Upper lobe of left lung (tissue), 6 donors: ENCODE results near the gene PHOSPHO2. TPM values are rescaled to one million over a fixed set of nuclear protein-coding genes. Genes with fewer than 3 reads are reported as not detected.
A peak's percentile ranks its signal among the peaks of the same experiment; 100 is the strongest.

Experiments used
- ATAC-seq, 2 donors: fragments of 200-7000 bp; cut with Tn5 transposase; one replicate each; pipeline ENCODE4 v1.9.1; 2022; ENCODE audit warnings: mild to moderate bottlenecking in 2 of 2, moderate library complexity in 2 of 2; ENCODE audit not compliant: low FRiP score in 2 of 2
- DNase-seq, 2 donors: peaks; one replicate each; pipeline ENCODE4 v3.0.0-alpha.2; 2019 to 2020
- H3K27ac ChIP-seq, 4 donors: fragments of 200-600 bp; sonication (generic); one replicate each; pipeline ENCODE4 v1.5.1; 2016 to 2019
- H3K27me3 ChIP-seq, 4 donors: fragments of 200-600 bp; sonication (generic); one replicate each; pipeline ENCODE4 v1.5.1; 2017 to 2019
- H3K36me3 ChIP-seq, 4 donors: fragments of 200-600 bp; sonication (generic); one replicate each; pipeline ENCODE4 v1.5.1; 2016 to 2019
- H3K4me1 ChIP-seq, 4 donors: fragments of 200-600 bp; sonication (generic); one replicate each; pipeline ENCODE4 v1.5.1; 2018 to 2019
- H3K4me3 ChIP-seq, 4 donors: fragments of 200-600 bp; sonication (generic); one replicate each; pipeline ENCODE4 v1.5.1; 2017 to 2019; ENCODE audit warnings: mild to moderate bottlenecking in 2 of 4, moderate library complexity in 1 of 4
- H3K9me3 ChIP-seq, 4 donors: fragments of 200-600 bp; sonication (generic); one replicate each; pipeline ENCODE4 v1.5.1; 2018 to 2019
- EP300 ChIP-seq, 4 donors: sonication (generic); formaldehyde crosslinking; IDR thresholded peaks; one replicate each; pipeline ENCODE4 v1.5.1; 2017; ENCODE audit warnings: antibody characterized with exemption in 4 of 4, control low read depth in 2 of 4
- POLR2A ChIP-seq, 4 donors: fragments of 450-650 bp; IDR thresholded peaks; one replicate each; pipeline ENCODE4 v1.5.1; 2016 to 2017; ENCODE audit warnings: antibody characterized with exemption in 4 of 4, mild to moderate bottlenecking in 2 of 4
- POLR2AphosphoS5 ChIP-seq, 2 donors: sonication (generic); formaldehyde crosslinking; IDR thresholded peaks; one replicate each; pipeline ENCODE4 v1.5.1; 2017; ENCODE audit warnings: antibody characterized with exemption in 2 of 2
- WGBS, 2 donors: methylation state at CpG; one replicate each; pipeline ENCODE4 v1.1.5; 2017 to 2018; 5-methylcytosine and 5-hydroxymethylcytosine counted together
- total RNA-seq, 6 donors: library from RNA; depleted of rRNA in 4 of 6; stranded (reverse); fragments of >200 nt in 4 of 6; gene quantifications; one replicate each; pipeline versions ENCODE4 v1.1.0 to v1.2.1, GENCODE V29; 2016 to 2021
- TF ChIP-seq, protein P1 (sequence below), 6 experiments: fragments of 450-650 bp in 4 of 6; fragments of 200-600 bp in 2 of 6; sonication (generic) in 2 of 6; IDR thresholded peaks; one replicate each; pipeline ENCODE4 v1.5.1; 2016 to 2019; ENCODE audit warnings: antibody characterized with exemption in 6 of 6
- donor health status: DM: no; HTN: no; CAD: no; lungs with moderate emphysema.
- donor health status: DM: no; HTN: yes; CAD: no; lungs with severe emphysema.

PHOSPHO2 gene, protein sequence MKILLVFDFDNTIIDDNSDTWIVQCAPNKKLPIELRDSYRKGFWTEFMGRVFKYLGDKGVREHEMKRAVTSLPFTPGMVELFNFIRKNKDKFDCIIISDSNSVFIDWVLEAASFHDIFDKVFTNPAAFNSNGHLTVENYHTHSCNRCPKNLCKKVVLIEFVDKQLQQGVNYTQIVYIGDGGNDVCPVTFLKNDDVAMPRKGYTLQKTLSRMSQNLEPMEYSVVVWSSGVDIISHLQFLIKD
- 10 to 100 TPM in 2 of 6 donors, 1 to 10 TPM in 4; 3.7 to 29.3 (median 5.3) TPM for total RNA-seq

DNA sequence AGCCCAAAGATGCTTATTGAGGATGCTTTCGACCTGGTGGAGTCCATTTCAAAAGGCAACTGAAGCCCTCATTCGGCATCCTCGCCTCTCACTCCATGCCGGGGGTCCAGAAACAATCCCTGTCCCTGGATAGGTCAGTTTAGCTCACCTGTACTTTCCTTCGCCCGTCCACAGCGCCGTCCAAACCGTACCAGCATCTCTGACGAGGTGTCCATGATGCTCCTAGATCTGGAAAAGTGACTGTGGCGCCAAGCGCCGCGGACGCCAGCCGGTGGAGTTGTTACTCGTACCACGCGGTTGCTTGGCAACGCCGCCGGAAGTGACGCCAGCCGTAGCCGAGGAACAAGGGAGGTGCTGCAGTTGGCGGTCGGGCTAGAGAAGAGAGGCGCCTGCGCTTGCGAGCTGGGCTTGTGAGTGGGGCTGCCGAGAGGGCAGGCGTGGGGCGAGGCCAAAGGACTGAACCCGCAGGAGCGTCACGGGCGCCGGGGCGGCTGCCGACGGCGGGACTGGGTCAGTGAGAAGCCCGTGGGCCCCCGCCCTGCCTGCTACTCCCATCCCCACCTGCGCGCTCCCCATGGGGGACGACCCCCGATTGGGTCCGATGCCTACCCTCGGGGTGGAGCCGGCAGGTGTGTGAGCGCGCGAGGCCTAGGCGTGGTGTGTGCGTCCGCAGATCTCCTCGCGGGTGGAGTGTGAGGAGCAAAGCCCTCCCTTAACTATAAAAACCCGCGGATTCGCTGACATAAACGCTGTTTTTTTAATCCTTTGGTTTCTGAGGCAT, at the start of gene PHOSPHO2, which contains the start of gene CFAP210:
PHOSPHO2 (plus strand) TSS at position 357 of the 781 bp plus-strand sequence. CDS start 6,503 bp downstream, outside the sequence.
CFAP210 (minus strand) TSS at position 293 of the 781 bp plus-strand sequence; CDS start at position 215, 78 bp downstream.
- TF ChIP-seq, protein P1, sequence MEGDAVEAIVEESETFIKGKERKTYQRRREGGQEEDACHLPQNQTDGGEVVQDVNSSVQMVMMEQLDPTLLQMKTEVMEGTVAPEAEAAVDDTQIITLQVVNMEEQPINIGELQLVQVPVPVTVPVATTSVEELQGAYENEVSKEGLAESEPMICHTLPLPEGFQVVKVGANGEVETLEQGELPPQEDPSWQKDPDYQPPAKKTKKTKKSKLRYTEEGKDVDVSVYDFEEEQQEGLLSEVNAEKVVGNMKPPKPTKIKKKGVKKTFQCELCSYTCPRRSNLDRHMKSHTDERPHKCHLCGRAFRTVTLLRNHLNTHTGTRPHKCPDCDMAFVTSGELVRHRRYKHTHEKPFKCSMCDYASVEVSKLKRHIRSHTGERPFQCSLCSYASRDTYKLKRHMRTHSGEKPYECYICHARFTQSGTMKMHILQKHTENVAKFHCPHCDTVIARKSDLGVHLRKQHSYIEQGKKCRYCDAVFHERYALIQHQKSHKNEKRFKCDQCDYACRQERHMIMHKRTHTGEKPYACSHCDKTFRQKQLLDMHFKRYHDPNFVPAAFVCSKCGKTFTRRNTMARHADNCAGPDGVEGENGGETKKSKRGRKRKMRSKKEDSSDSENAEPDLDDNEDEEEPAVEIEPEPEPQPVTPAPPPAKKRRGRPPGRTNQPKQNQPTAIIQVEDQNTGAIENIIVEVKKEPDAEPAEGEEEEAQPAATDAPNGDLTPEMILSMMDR (IDR thresholded peaks at IDR 0.05): no peak
- peak in 3 of 4 donors; percentile 69 to 93 (median 87) for TF ChIP-seq POLR2A (IDR thresholded peaks at IDR 0.05)
- peak; percentile 90 to 92 for TF ChIP-seq POLR2AphosphoS5 (IDR thresholded peaks at IDR 0.05)
- peak; percentile 99 to 100 for ATAC-seq
- Histone ChIP-seq H3K9me3 (no peaks in the 10 kb centered on the region), H3K27me3 (no peaks in the 10 kb centered on the region), H3K27ac (peak within 1 kb of the TSS; percentile 87 to 94 (median 91)), H3K4me3 (peak within 1 kb of the TSS; percentile 68 to 87 (median 81)), H3K36me3 (peaks cover 0 to 3% (median 0%) of the 10 kb centered on the region in 4 donors), H3K4me1 (peaks cover 7 to 24% (median 9%) of the 10 kb centered on the region in 4 donors)
- peak; percentile 100 for DNase-seq
- 0% methylated on average over 30 to 44 of the region's 63 CpGs for WGBS, 2 donors

DNA sequence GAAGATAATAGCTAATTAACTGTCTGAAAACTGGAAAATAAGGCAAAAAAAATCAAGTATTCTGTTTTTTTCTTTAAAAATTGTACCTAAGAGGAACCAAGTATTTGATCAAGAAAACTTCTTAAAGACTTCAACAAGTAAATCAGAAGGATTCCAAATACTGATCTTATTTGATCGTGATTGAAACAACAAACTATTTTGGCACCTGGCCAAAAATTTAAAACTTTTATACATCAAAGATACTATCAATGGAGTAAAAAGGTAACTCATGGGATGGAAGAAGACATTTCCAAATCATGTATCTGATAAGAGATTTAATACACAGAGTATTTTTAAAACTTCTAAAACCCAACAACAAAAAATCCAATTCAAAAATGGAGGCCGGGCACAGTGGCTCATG, 46.8 kb upstream of the PHOSPHO2 start:
- DNase-seq (no peak), ATAC-seq (no peak)
- 86% methylated on average over 2 of the region's 2 CpGs for WGBS, 2 donors
- Histone ChIP-seq H3K4me1 (no peaks in the 10 kb centered on the region), H3K27me3 (no peaks in the 10 kb centered on the region), H3K9me3 (no peaks in the 10 kb centered on the region), H3K27ac (no peak overlapping the region), H3K36me3 (no peaks in the 10 kb centered on the region), H3K4me3 (no peak overlapping the region)
- TF ChIP-seq POLR2AphosphoS5 (IDR thresholded peaks at IDR 0.05) (no peak), EP300 (IDR thresholded peaks at IDR 0.05) (no peak), POLR2A (IDR thresholded peaks at IDR 0.05) (no peak)
- TF ChIP-seq, protein P1 (IDR thresholded peaks at IDR 0.05): no peak

DNA sequence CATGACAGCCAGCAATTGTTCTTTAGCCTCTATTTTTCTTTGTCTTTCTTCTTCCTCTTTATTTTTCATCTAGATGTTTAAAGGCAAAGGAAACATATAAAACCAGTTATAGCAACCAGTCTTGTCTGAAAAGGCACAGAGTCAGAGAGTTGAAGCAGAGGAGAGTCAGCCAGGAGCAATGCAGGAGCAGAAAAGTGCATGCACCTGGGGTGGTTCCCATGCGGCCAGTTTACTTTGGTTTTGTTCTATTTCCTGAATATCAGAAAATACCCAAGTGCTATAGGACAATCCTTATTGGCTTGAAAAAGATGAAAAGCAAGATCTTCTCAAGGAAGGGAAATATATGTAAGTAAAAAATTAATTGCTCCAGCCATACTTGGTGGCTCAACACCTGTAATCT, 45.0 kb upstream of the PHOSPHO2 start:
- Histone ChIP-seq H3K9me3 (no peaks in the 10 kb centered on the region), H3K27me3 (no peaks in the 10 kb centered on the region), H3K36me3 (no peaks in the 10 kb centered on the region), H3K27ac (no peak overlapping the region), H3K4me1 (no peaks in the 10 kb centered on the region), H3K4me3 (no peak overlapping the region)
- DNase-seq (no peak), ATAC-seq (no peak)
- 45 to 53% methylated on average over 1 of the region's 1 CpG for WGBS, 2 donors
- no peak for TF ChIP-seq EP300 (IDR thresholded peaks at IDR 0.05)
- TF ChIP-seq, protein P1 (IDR thresholded peaks at IDR 0.05): no peak
- no peak for TF ChIP-seq POLR2A (IDR thresholded peaks at IDR 0.05)
- no peak for TF ChIP-seq POLR2AphosphoS5 (IDR thresholded peaks at IDR 0.05)

DNA sequence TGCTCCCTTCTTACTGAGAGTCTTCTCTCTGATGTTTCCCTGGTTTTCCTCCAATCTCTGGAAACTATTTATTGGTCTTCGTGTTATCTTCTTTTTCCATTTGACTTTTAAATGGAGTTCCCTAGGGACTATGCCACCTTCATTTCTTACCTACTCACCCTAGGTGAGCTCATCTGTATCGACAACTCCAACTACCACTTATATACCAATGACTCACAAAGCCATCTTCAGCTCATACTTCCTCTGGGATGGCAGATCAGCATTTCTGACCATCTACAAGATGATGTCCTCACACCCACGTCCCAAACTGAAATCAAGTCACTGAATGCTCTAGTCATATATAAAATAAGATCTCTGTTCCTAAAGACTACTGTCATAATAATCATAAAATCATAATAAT, 40.6 kb upstream of the PHOSPHO2 start:
- Histone ChIP-seq H3K4me1 (no peaks in the 10 kb centered on the region), H3K27me3 (no peaks in the 10 kb centered on the region), H3K27ac (no peak overlapping the region), H3K4me3 (no peak overlapping the region), H3K9me3 (no peaks in the 10 kb centered on the region), H3K36me3 (no peaks in the 10 kb centered on the region)
- 69 to 86% methylated on average over 3 of the region's 3 CpGs for WGBS, 2 donors
- TF ChIP-seq EP300 (IDR thresholded peaks at IDR 0.05): no peak
- TF ChIP-seq, protein P1 (IDR thresholded peaks at IDR 0.05): no peak
- no peak for TF ChIP-seq POLR2AphosphoS5 (IDR thresholded peaks at IDR 0.05)
- no peak for TF ChIP-seq POLR2A (IDR thresholded peaks at IDR 0.05)
- DNase-seq (no peak), ATAC-seq (no peak)
